ENCODE measurements around the gene NELL2.

DNA sequence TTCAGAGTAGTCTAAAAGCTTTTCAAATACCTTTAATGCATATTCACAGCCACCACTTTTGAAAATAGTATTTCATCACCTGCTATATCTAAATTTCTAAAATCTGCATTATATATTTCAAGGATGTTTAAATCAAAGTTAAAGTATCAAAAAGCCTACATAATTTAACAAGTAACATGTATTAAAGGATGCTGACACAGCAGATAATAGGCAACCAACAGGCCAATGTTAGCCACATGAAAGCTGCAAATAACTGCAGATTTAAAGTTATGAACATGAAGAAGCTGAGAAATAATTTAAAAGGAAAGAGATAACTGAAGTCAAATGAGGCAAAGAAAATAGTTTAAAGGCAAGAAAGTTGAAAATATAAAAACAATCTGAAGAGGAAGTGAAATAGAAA, 39.8 kb upstream of the NELL2 start:
- TF ChIP-seq FOXA1 (IDR thresholded peaks at IDR 0.05) (no peak), SUZ12 (IDR thresholded peaks at IDR 0.05) (no peak), ELF4 (IDR thresholded peaks at IDR 0.05) (no peak), FOXM1 (IDR thresholded peaks at IDR 0.05; ENCODE audit: borderline replicate concordance) (no peak), BHLHE40 (IDR thresholded peaks at IDR 0.05; ENCODE audit: borderline replicate concordance) (no peak), SP1 (IDR thresholded peaks at IDR 0.05) (no peak), ZNF384 (IDR thresholded peaks at IDR 0.05) (no peak), HDGF (IDR thresholded peaks at IDR 0.05; ENCODE audit: borderline replicate concordance) (no peak)
- TF ChIP-seq, protein P1, sequence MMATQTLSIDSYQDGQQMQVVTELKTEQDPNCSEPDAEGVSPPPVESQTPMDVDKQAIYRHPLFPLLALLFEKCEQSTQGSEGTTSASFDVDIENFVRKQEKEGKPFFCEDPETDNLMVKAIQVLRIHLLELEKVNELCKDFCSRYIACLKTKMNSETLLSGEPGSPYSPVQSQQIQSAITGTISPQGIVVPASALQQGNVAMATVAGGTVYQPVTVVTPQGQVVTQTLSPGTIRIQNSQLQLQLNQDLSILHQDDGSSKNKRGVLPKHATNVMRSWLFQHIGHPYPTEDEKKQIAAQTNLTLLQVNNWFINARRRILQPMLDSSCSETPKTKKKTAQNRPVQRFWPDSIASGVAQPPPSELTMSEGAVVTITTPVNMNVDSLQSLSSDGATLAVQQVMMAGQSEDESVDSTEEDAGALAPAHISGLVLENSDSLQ (IDR thresholded peaks at IDR 0.05), result no peak

All from HEK293T (cell line).